ENCODE results near the gene HM13.

Gene HM13

GRCh38 chr20:31540406-31540805 lies 26.2 kb downstream of the HM13 start:
- Histone ChIP-seq H4K5ac (ENCODE audit: low read length) (no peak overlapping the region), H3K4ac (ENCODE audit: low read depth, low read length) (no peak overlapping the region), H2AK5ac (ENCODE audit: low read length) (no peak overlapping the region), H3K79me1 (ENCODE audit: low read length) (peaks cover 1% of the 10 kb centered on the region), H2BK120ac (ENCODE audit: low read depth, low read length) (no peak overlapping the region), H4K8ac (ENCODE audit: low read depth, low read length) (no peak overlapping the region), H3K4me2 (ENCODE audit: low read length) (no peak overlapping the region), H2BK5ac (ENCODE audit: low read length) (no peak overlapping the region), H3K27ac (ENCODE audit: low read depth, low read length) (no peak overlapping the region), H3K4me1 (ENCODE audit: control insufficient read depth, low read depth, low read length) (no peaks in the 10 kb centered on the region), H3K23ac (ENCODE audit: low read length) (no peak overlapping the region), H3K18ac (ENCODE audit: low read length) (no peak overlapping the region), H3K79me2 (ENCODE audit: control insufficient read depth, insufficient read depth, low read length) (no peaks in the 10 kb centered on the region), H3K36me3 (ENCODE audit: control insufficient read depth, insufficient read depth, low read length) (peaks cover 17% of the 10 kb centered on the region), H3K9ac (ENCODE audit: low read length) (no peak overlapping the region), H3K56ac (ENCODE audit: low read length) (no peak overlapping the region), H3K27me3 (ENCODE audit: insufficient read depth, low read length, poor library complexity) (no peaks in the 10 kb centered on the region), H2BK15ac (replicated peaks; ENCODE audit: low read depth) (no peak overlapping the region), H3K4me3 (ENCODE audit: low read length) (no peak overlapping the region)
- no peak for DNase-seq
- no CpG with 5 or more reads among the region's 3 CpGs for WGBS (ENCODE audit: extremely low coverage, insufficient coverage, low lambda C conversion rate)

- Histone ChIP-seq H3K27me3 (ENCODE audit: insufficient read depth, low read length, poor library complexity) (no peaks in the 10 kb centered on the region), H4K5ac (ENCODE audit: low read length) (no peak overlapping the region), H2AK5ac (ENCODE audit: low read length) (no peak overlapping the region), H3K9ac (ENCODE audit: low read length) (no peak overlapping the region), H3K36me3 (ENCODE audit: control insufficient read depth, insufficient read depth, low read length) (peaks cover 13% of the 10 kb centered on the region), H3K4me3 (ENCODE audit: low read length) (no peak overlapping the region), H3K79me2 (ENCODE audit: control insufficient read depth, insufficient read depth, low read length) (no peaks in the 10 kb centered on the region), H2BK120ac (ENCODE audit: low read depth, low read length) (no peak overlapping the region), H3K18ac (ENCODE audit: low read length) (no peak overlapping the region), H4K8ac (ENCODE audit: low read depth, low read length) (no peak overlapping the region), H3K4me2 (ENCODE audit: low read length) (no peak overlapping the region), H3K79me1 (ENCODE audit: low read length) (no peaks in the 10 kb centered on the region), H2BK5ac (ENCODE audit: low read length) (no peak overlapping the region), H3K27ac (ENCODE audit: low read depth, low read length) (no peak overlapping the region), H3K23ac (ENCODE audit: low read length) (no peak overlapping the region), H3K4ac (ENCODE audit: low read depth, low read length) (no peak overlapping the region), H3K56ac (ENCODE audit: low read length) (no peak overlapping the region), H3K4me1 (ENCODE audit: control insufficient read depth, low read depth, low read length) (no peaks in the 10 kb centered on the region), H2BK15ac (replicated peaks; ENCODE audit: low read depth) (no peak overlapping the region)
- DNase-seq, result no peak
- no CpG with 5 or more reads among the region's 7 CpGs for WGBS (ENCODE audit: extremely low coverage, insufficient coverage, low lambda C conversion rate)
These were observed 28.1 kb downstream of the HM13 start for GRCh38 chr20:31542201-31542842.

- H3K9ac ChIP-seq (ENCODE audit: low read length), result no peak overlapping the region
- H3K36me3 ChIP-seq (ENCODE audit: control insufficient read depth, insufficient read depth, low read length), result peaks cover 10% of the 10 kb centered on the region
- WGBS (ENCODE audit: extremely low coverage, insufficient coverage, low lambda C conversion rate), result no CpG with 5 or more reads among the region's 8 CpGs
- H3K27me3 ChIP-seq (ENCODE audit: insufficient read depth, low read length, poor library complexity), result no peaks in the 10 kb centered on the region
- H3K27ac ChIP-seq (ENCODE audit: low read depth, low read length), result no peak overlapping the region
- no peak for DNase-seq
- peaks cover 3% of the 10 kb centered on the region for H3K79me2 ChIP-seq (ENCODE audit: control insufficient read depth, insufficient read depth, low read length)
- H4K8ac ChIP-seq (ENCODE audit: low read depth, low read length), result no peak overlapping the region
- no peak overlapping the region for H3K4me3 ChIP-seq (ENCODE audit: low read length)
- H3K79me1 ChIP-seq (ENCODE audit: low read length), result peaks cover under 1% of the 10 kb centered on the region
- H3K4me2 ChIP-seq (ENCODE audit: low read length), result no peak overlapping the region
- H3K18ac ChIP-seq (ENCODE audit: low read length), result no peak overlapping the region
- no peak overlapping the region for H2BK15ac ChIP-seq (replicated peaks; ENCODE audit: low read depth)
- H3K4ac ChIP-seq (ENCODE audit: low read depth, low read length), result no peak overlapping the region
- no peak overlapping the region for H4K5ac ChIP-seq (ENCODE audit: low read length)
- no peak overlapping the region for H2AK5ac ChIP-seq (ENCODE audit: low read length)
- H3K4me1 ChIP-seq (ENCODE audit: control insufficient read depth, low read depth, low read length), result no peaks in the 10 kb centered on the region
- no peak overlapping the region for H2BK120ac ChIP-seq (ENCODE audit: low read depth, low read length)
- no peak overlapping the region for H3K23ac ChIP-seq (ENCODE audit: low read length)
- H3K56ac ChIP-seq (ENCODE audit: low read length), result no peak overlapping the region
- H2BK5ac ChIP-seq (ENCODE audit: low read length), result no peak overlapping the region
These were observed 28.7 kb downstream of the HM13 start for GRCh38 chr20:31542963-31543362.

GRCh38 chr20:31543966-31544598 lies 29.8 kb downstream of the HM13 start:
- no peak overlapping the region for H3K27ac ChIP-seq (ENCODE audit: low read depth, low read length)
- DNase-seq, result peak; percentile 55
- no CpG with 5 or more reads among the region's 1 CpG for WGBS (ENCODE audit: extremely low coverage, insufficient coverage, low lambda C conversion rate)

GRCh38 chr20:31544600-31544999 lies 30.4 kb downstream of the HM13 start:
- Histone ChIP-seq H2BK15ac (replicated peaks; ENCODE audit: low read depth) (no peak overlapping the region), H3K27ac (ENCODE audit: low read depth, low read length) (no peak overlapping the region), H3K4ac (ENCODE audit: low read depth, low read length) (no peak overlapping the region), H3K9ac (ENCODE audit: low read length) (no peak overlapping the region), H3K27me3 (ENCODE audit: insufficient read depth, low read length, poor library complexity) (no peaks in the 10 kb centered on the region), H2BK5ac (ENCODE audit: low read length) (no peak overlapping the region), H3K18ac (ENCODE audit: low read length) (no peak overlapping the region), H3K79me2 (ENCODE audit: control insufficient read depth, insufficient read depth, low read length) (peaks cover 3% of the 10 kb centered on the region), H3K4me2 (ENCODE audit: low read length) (no peak overlapping the region), H3K23ac (ENCODE audit: low read length) (no peak overlapping the region), H3K79me1 (ENCODE audit: low read length) (peaks cover 2% of the 10 kb centered on the region), H3K4me3 (ENCODE audit: low read length) (no peak overlapping the region), H2BK120ac (ENCODE audit: low read depth, low read length) (no peak overlapping the region), H3K4me1 (ENCODE audit: control insufficient read depth, low read depth, low read length) (no peaks in the 10 kb centered on the region), H4K5ac (ENCODE audit: low read length) (no peak overlapping the region), H2AK5ac (ENCODE audit: low read length) (no peak overlapping the region), H3K36me3 (ENCODE audit: control insufficient read depth, insufficient read depth, low read length) (peaks cover 9% of the 10 kb centered on the region), H4K8ac (ENCODE audit: low read depth, low read length) (no peak overlapping the region), H3K56ac (ENCODE audit: low read length) (no peak overlapping the region)
- DNase-seq, result no peak
- WGBS (ENCODE audit: extremely low coverage, insufficient coverage, low lambda C conversion rate), result no CpG with 5 or more reads among the region's 2 CpGs

More at GRCh38 chr20:31543966-31544598, 29.8 kb downstream of the HM13 start:
- H2BK15ac ChIP-seq (replicated peaks; ENCODE audit: low read depth), result no peak overlapping the region
- H4K5ac ChIP-seq (ENCODE audit: low read length), result no peak overlapping the region
- H4K8ac ChIP-seq (ENCODE audit: low read depth, low read length), result no peak overlapping the region
- peaks cover 2% of the 10 kb centered on the region for H3K79me1 ChIP-seq (ENCODE audit: low read length)
- no peak overlapping the region for H2BK5ac ChIP-seq (ENCODE audit: low read length)
- H3K36me3 ChIP-seq (ENCODE audit: control insufficient read depth, insufficient read depth, low read length), result peaks cover 7% of the 10 kb centered on the region
- no peak overlapping the region for H2BK120ac ChIP-seq (ENCODE audit: low read depth, low read length)
- H3K23ac ChIP-seq (ENCODE audit: low read length), result no peak overlapping the region
- no peak overlapping the region for H3K4me3 ChIP-seq (ENCODE audit: low read length)
- H3K56ac ChIP-seq (ENCODE audit: low read length), result no peak overlapping the region
- H3K9ac ChIP-seq (ENCODE audit: low read length), result no peak overlapping the region
- no peak overlapping the region for H2AK5ac ChIP-seq (ENCODE audit: low read length)
- H3K4me1 ChIP-seq (ENCODE audit: control insufficient read depth, low read depth, low read length), result no peaks in the 10 kb centered on the region
- H3K4ac ChIP-seq (ENCODE audit: low read depth, low read length), result no peak overlapping the region
- no peaks in the 10 kb centered on the region for H3K27me3 ChIP-seq (ENCODE audit: insufficient read depth, low read length, poor library complexity)
- no peak overlapping the region for H3K4me2 ChIP-seq (ENCODE audit: low read length)
- H3K18ac ChIP-seq (ENCODE audit: low read length), result no peak overlapping the region
- peaks cover 3% of the 10 kb centered on the region for H3K79me2 ChIP-seq (ENCODE audit: control insufficient read depth, insufficient read depth, low read length)

Data from mesendoderm (in vitro differentiated cells).